A549 (cell line): ENCODE results near the gene ANKRD11. TPM values are rescaled to one million over a fixed set of nuclear protein-coding genes. Genes with fewer than 3 reads are reported as not detected.
A peak's percentile ranks its signal among the peaks of the same experiment; 100 is the strongest.

Experiments
- ATAC-seq, 2 experiments: fragments of 200-7000 bp in 1 of 2; fragments of >200 bp in 1 of 2; cut with Nextera tagmentation in 1 of 2; cut with Tn5 transposase in 1 of 2; 3 replicates each; pipeline versions ENCODE4 v1.8.0 to v1.9.1; 2018 to 2020; ENCODE audit warnings: mild to moderate bottlenecking in 1 of 2, moderate library complexity in 1 of 2
- CTCF ChIA-PET: fragments of 300-600 bp; sonication (Branson Sonifier 250); formaldehyde crosslinking; extraction: SDS; loops from one replicate; lab custom pipeline; 2021; ENCODE audit warnings: antibody characterized with exemption, inconsistent platforms; lab: Yijun Ruan, JAX
- POLR2A ChIA-PET: fragments of 350-600 bp; formaldehyde crosslinking; extraction: SDS; loops from one replicate; lab custom pipeline; 2021; ENCODE audit warnings: antibody characterized with exemption, inconsistent platforms; lab: Yijun Ruan, JAX
- DNase-seq, 2 experiments: peaks; one replicate each; pipeline versions ENCODE4 v3.0.0 to v3.0.0-alpha.2; 2011 to 2016; ENCODE audit warnings: low read depth in 1 of 2, low spot score in 1 of 2
- FAIRE-seq: peaks from 2 replicates; lab custom pipeline; 2011; peaks lifted over from hg19 to GRCh38; lab: Jason Lieb, UNC
- H3K27ac ChIP-seq, 2 experiments: fragments of >200 bp; sonication (Bioruptor Twin); formaldehyde crosslinking; 3 replicates each; pipeline ENCODE4 v1.5.1; 2016 to 2017
- H3K4me1 ChIP-seq: fragments of >200 bp; sonication (Bioruptor Twin); formaldehyde crosslinking; 3 replicates; pipeline ENCODE4 v1.6.1; 2016
- H3K4me2 ChIP-seq: fragments of >200 bp; sonication (Bioruptor Twin); formaldehyde crosslinking; 3 replicates; pipeline ENCODE4 v1.6.1; 2016
- H3K4me3 ChIP-seq: fragments of >200 bp; sonication (Bioruptor Twin); formaldehyde crosslinking; 3 replicates; pipeline ENCODE4 v1.5.1; 2016
- H3K9me3 ChIP-seq: fragments of >200 bp; sonication (Bioruptor Twin); formaldehyde crosslinking; 3 replicates; pipeline ENCODE4 v1.6.1; 2016
- CBX8 ChIP-seq: fragments of 200-600 bp; sonication (generic); IDR thresholded peaks from 2 replicates; pipeline ENCODE4 v1.6.1; 2016
- EHMT2 ChIP-seq: fragments of 200-600 bp; sonication (generic); IDR thresholded peaks from 2 replicates; pipeline ENCODE4 v1.6.1; 2016; ENCODE audit warnings: antibody characterized with exemption, low read depth, mild to moderate bottlenecking, moderate library complexity
- EP300 ChIP-seq, 2 experiments: fragments of >200 bp; sonication (Bioruptor Twin); formaldehyde crosslinking; IDR thresholded peaks; 2 replicates in 1 of 2; 3 replicates in 1 of 2; pipeline ENCODE4 v1.6.1; 2016 to 2017
- FOXS1 ChIP-seq: fragments of 250-450 bp; sonication (Bioruptor Pico); IDR thresholded peaks from 2 replicates; pipeline ENCODE4 v1.5.0; 2020; ENCODE audit warnings: mild to moderate bottlenecking, moderate library complexity
- JUN ChIP-seq, 2 experiments: fragments of >200 bp; sonication (Bioruptor Twin); formaldehyde crosslinking; IDR thresholded peaks; 2 replicates in 1 of 2; 3 replicates in 1 of 2; pipeline ENCODE4 v1.6.1; 2016 to 2017
- MAFK ChIP-seq: fragments of 450-650 bp; IDR thresholded peaks from 2 replicates; pipeline ENCODE4 v1.6.1; 2014; ENCODE audit not compliant: partially characterized antibody
- MAZ ChIP-seq: fragments of 150-350 bp; IDR thresholded peaks from 2 replicates; pipeline ENCODE4 v1.6.1; 2014; ENCODE audit warnings: antibody characterized with exemption, low read depth, low read length, borderline replicate concordance
- MYC ChIP-seq: IDR thresholded peaks from 2 replicates; pipeline ENCODE4 v1.6.1; 2012; ENCODE audit warnings: mild to moderate bottlenecking, inconsistent platforms, low read length, improper control_type of control experiment, borderline replicate concordance
- NFE2L2 ChIP-seq: fragments of 150-350 bp; conservative IDR thresholded peaks from 2 replicates; pipeline ENCODE4 v1.6.1; 2014; ENCODE audit warnings: low read length
- NPAS2 ChIP-seq: fragments of 250-450 bp; sonication (Bioruptor Pico); IDR thresholded peaks from 2 replicates; pipeline ENCODE4 v1.8.0; 2022; ENCODE audit warnings: mild to moderate bottlenecking, moderate library complexity, borderline replicate concordance
- NR3C1 ChIP-seq: fragments of >200 bp; sonication (Bioruptor Twin); formaldehyde crosslinking; IDR thresholded peaks from 3 replicates; pipeline ENCODE4 v1.6.1; 2017
- WGBS: methylation state at CpG from one replicate; pipeline ENCODE4 v1.1.6; 2017; ENCODE audit errors: missing lambda C conversion rate; 5-methylcytosine and 5-hydroxymethylcytosine counted together
- polyA plus RNA-seq, 4 experiments: library from polyadenylated mRNA; depleted of rRNA in 3 of 4; stranded (reverse); fragments of >200 nt; fragmentation: RNase III in 1 of 4; extraction: RNeasy Plus Mini Kit Qiagen cat#74134 plus additional on column Dnase treatment in 1 of 4; gene quantifications; 2 replicates in 3 of 4; 3 replicates in 1 of 4; pipeline ENCODE4 v1.2.3, GENCODE V29; 2011 to 2017
- TF ChIP-seq, protein P1 (sequence below): fragments of >200 bp; sonication (Bioruptor Twin); formaldehyde crosslinking; IDR thresholded peaks from 3 replicates; pipeline ENCODE4 v1.6.1; 2016
- TF ChIP-seq, protein P2 (sequence below): fragments of 450-650 bp; IDR thresholded peaks from 2 replicates; pipeline ENCODE4 v1.6.1; 2014; ENCODE audit warnings: antibody characterized with exemption
- TF ChIP-seq, protein P3 (sequence below): fragments of >200 bp; sonication (Bioruptor Twin); formaldehyde crosslinking; IDR thresholded peaks from 2 replicates; pipeline ENCODE4 v1.6.1; 2016
- TF ChIP-seq, protein P4 (sequence below): fragments of 200-600 bp; sonication (generic); IDR thresholded peaks from 2 replicates; pipeline ENCODE4 v1.6.1; 2016; ENCODE audit warnings: antibody characterized with exemption, mild to moderate bottlenecking, moderate library complexity

Gene ANKRD11
- polyA plus RNA-seq, 2 of the 4 experiments (the other 2 are of a cell fraction), result 53.6 to 54.9 TPM

DNA sequence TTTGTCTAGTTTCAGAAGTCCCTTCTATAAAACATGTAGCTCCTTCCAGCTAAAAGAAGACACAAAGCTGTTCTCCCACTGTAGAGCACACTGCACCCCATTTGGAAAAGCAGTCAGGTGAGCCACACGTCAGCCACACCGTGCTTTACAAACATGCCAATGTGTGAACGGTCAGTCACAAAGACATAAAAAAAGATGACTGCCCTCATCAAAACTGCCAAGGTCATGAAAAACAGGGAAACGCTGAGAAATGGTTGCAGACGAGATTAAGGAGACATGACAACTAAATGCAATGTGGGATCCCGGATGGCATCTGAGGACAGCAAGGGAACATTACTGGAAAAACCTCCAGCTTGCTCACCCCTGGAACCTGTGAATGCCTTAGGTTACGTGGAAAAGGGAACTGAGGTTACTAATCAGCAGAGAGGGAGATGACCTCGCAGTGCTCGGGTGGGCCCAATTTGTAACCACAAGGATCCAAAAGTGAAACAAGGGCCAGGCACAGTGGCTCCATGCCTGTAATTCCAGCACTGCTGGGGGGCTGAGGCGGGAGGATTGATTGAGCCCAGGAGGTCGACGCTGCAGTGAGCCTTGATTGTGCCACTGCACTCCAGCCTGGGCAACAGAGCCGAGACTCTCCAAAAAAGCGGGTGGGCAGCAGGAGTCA, 8.1 kb downstream of the ANKRD11 start:
- Histone ChIP-seq H3K27ac (no peak overlapping the region), H3K9me3 (no peaks in the 10 kb centered on the region), H3K4me1 (peaks cover 82% of the 10 kb centered on the region), H3K4me3 (no peak overlapping the region), H3K4me2 (peak overlapping the region; percentile 6; the same call in 1 of the 3 replicates)
- POLR2A ChIA-PET, result no interaction called here
- CTCF ChIA-PET, result interaction anchor here (0.6 to 1.3 kb wide), 4 partner anchors 10 to 193 kb away, joined by 3 read pairs; no protein-coding TSS in a partner anchor
- FAIRE-seq (no peak), DNase-seq (no peak), ATAC-seq (no peak)
- 87% methylated on average over 14 of the region's 14 CpGs for WGBS
- TF ChIP-seq JUN (IDR thresholded peaks at IDR 0.05), result no peak
- peak; percentile 12 for TF ChIP-seq MAFK

DNA sequence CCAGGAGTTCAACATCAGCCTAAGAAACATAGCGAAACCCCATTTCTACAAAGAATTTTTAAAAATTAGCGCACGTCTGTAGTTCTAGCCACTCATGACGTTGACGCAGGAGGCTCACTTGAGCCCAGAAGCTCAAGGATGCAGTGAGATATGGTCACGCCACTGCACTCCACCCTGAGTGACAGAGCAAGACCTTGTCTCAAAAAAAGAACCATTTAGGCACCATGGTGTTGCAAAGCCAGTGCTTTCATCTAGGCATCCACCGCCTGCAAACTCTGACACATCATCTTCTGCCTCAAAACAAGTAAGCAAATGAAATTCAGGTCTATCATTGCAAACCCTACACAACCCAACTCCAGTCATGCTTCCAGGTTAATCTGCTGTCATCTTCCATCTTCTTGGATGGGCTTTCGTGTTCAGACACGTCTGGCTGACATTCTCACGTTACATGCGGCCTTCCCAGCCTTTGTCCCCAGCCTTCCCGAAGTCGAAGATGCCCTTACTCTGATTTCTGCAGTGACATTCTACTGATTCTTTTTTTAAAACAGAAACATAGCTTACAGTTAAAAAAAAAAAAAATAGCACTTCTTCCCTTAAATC, 8.9 kb downstream of the ANKRD11 start:
- Histone ChIP-seq H3K4me2 (no peak overlapping the region), H3K27ac (no peak overlapping the region), H3K4me3 (no peak overlapping the region), H3K4me1 (peaks cover 76% of the 10 kb centered on the region), H3K9me3 (no peaks in the 10 kb centered on the region)
- POLR2A ChIA-PET, result no interaction called here
- 93% methylated on average over 13 of the region's 13 CpGs for WGBS
- CTCF ChIA-PET, result interaction anchor here (0.6 to 1.3 kb wide), 3 partner anchors 27 to 192 kb away, joined by 3 read pairs; no protein-coding TSS in a partner anchor
- DNase-seq (no peak), ATAC-seq (no peak), FAIRE-seq (no peak)
- TF ChIP-seq FOXS1 (CRISPR knock-in tag) (no peak), MAFK (no peak), EP300 (IDR thresholded peaks at IDR 0.05) (no peak), NPAS2 (no peak), CBX8 (no peak), MYC (no peak), EHMT2 (no peak), NR3C1 (no peak), NFE2L2 (no peak), MAZ (no peak)
- TF ChIP-seq, protein P1, sequence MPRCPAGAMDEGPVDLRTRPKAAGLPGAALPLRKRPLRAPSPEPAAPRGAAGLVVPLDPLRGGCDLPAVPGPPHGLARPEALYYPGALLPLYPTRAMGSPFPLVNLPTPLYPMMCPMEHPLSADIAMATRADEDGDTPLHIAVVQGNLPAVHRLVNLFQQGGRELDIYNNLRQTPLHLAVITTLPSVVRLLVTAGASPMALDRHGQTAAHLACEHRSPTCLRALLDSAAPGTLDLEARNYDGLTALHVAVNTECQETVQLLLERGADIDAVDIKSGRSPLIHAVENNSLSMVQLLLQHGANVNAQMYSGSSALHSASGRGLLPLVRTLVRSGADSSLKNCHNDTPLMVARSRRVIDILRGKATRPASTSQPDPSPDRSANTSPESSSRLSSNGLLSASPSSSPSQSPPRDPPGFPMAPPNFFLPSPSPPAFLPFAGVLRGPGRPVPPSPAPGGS, result no peak
- TF ChIP-seq, protein P2, sequence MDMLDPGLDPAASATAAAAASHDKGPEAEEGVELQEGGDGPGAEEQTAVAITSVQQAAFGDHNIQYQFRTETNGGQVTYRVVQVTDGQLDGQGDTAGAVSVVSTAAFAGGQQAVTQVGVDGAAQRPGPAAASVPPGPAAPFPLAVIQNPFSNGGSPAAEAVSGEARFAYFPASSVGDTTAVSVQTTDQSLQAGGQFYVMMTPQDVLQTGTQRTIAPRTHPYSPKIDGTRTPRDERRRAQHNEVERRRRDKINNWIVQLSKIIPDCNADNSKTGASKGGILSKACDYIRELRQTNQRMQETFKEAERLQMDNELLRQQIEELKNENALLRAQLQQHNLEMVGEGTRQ, result no peak
- TF ChIP-seq, protein P3, sequence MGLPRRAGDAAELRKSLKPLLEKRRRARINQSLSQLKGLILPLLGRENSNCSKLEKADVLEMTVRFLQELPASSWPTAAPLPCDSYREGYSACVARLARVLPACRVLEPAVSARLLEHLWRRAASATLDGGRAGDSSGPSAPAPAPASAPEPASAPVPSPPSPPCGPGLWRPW, result no peak
- TF ChIP-seq, protein P4, sequence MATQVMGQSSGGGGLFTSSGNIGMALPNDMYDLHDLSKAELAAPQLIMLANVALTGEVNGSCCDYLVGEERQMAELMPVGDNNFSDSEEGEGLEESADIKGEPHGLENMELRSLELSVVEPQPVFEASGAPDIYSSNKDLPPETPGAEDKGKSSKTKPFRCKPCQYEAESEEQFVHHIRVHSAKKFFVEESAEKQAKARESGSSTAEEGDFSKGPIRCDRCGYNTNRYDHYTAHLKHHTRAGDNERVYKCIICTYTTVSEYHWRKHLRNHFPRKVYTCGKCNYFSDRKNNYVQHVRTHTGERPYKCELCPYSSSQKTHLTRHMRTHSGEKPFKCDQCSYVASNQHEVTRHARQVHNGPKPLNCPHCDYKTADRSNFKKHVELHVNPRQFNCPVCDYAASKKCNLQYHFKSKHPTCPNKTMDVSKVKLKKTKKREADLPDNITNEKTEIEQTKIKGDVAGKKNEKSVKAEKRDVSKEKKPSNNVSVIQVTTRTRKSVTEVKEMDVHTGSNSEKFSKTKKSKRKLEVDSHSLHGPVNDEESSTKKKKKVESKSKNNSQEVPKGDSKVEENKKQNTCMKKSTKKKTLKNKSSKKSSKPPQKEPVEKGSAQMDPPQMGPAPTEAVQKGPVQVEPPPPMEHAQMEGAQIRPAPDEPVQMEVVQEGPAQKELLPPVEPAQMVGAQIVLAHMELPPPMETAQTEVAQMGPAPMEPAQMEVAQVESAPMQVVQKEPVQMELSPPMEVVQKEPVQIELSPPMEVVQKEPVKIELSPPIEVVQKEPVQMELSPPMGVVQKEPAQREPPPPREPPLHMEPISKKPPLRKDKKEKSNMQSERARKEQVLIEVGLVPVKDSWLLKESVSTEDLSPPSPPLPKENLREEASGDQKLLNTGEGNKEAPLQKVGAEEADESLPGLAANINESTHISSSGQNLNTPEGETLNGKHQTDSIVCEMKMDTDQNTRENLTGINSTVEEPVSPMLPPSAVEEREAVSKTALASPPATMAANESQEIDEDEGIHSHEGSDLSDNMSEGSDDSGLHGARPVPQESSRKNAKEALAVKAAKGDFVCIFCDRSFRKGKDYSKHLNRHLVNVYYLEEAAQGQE, result no peak
